Testis (tissue), 2 donors: ENCODE measurements around the gene PEF1.

Experiments
- CTCF ChIP-seq, 3 experiments: fragments of 450-650 bp in 2 of 3; fragments of 200-600 bp in 1 of 3; sonication (generic) in 1 of 3; IDR thresholded peaks; one replicate each; pipeline ENCODE4 v1.5.1; 2016 to 2019; ENCODE audit warnings: antibody characterized with exemption in 3 of 3, mild to moderate bottlenecking in 2 of 3, moderate library complexity in 1 of 3
- POLR2A ChIP-seq: fragments of 450-650 bp; IDR thresholded peaks from one replicate; pipeline ENCODE4 v1.6.1; 2017; ENCODE audit warnings: antibody characterized with exemption, mild to moderate bottlenecking, moderate library complexity

- no peak for TF ChIP-seq CTCF (IDR thresholded peaks at IDR 0.05)
- TF ChIP-seq POLR2A: no peak
Measured at GRCh38 chr1:31625561-31626222, 19.0 kb downstream of the PEF1 start.
